Fibroblast of mammary gland (primary cell): ENCODE data around the gene PABPC4L.

Experiments used
- DNase-seq: peaks from one replicate; pipeline ENCODE4 v3.0.0-alpha.2; 2010; ENCODE audit warnings: low read depth
- H3K4me3 ChIP-seq: 2 replicates; pipeline ENCODE4 v1.5.1; 2011; ENCODE audit warnings: low read depth, mild to moderate bottlenecking, low read length, moderate library complexity; ENCODE audit not compliant: control insufficient read depth
- CTCF ChIP-seq: conservative IDR thresholded peaks from 2 replicates; pipeline ENCODE4 v1.5.1; 2011; ENCODE audit warnings: low read depth, low read length, inconsistent platforms; ENCODE audit not compliant: control insufficient read depth, insufficient read depth

The PABPC4L gene

GRCh38 chr4:134160211-134160610 lies 41.4 kb downstream of the PABPC4L start:
- H3K4me3 ChIP-seq, result no peak overlapping the region
- no peak for DNase-seq
- no peak for TF ChIP-seq CTCF

DNA sequence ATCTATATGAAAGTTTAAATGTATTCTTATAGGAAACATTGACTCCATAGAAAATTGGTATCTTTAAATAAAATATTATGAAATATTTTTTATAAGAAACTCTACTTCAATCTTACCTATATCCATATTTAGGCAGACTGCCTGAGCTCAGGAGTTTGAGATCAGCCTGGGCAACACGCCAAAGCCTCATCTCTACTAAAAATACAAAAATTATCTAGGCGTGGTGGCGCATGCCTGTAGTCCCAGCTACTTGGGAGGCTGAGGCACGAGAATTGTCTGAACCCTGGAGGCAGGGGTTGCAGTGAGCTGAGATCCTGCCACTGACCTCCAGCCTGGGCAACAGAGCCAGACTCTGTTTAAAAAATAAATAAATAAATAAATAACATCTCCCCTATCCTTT lies 47.5 kb downstream of the PABPC4L start:
- H3K4me3 ChIP-seq, result no peak overlapping the region
- no peak for TF ChIP-seq CTCF
- DNase-seq, result no peak

- TF ChIP-seq CTCF, result no peak
- H3K4me3 ChIP-seq, result no peak overlapping the region
- DNase-seq, result no peak
Observed at GRCh38 chr4:134147941-134148340, 53.6 kb downstream of the PABPC4L start.
